Mesothelial cell of epicardium (in vitro differentiated cells): ENCODE data around the gene UTP3. TPM values are rescaled to one million over a fixed set of nuclear protein-coding genes. Genes with fewer than 3 reads are reported as not detected.
"Not testable (repeated sequence)": the region's sequence is repeated elsewhere in the genome, so short reads cannot be mapped to it uniquely, and the experiment has no call there.

ENCODE experiments used
- DNase-seq, 2 experiments: peaks; one replicate each; pipeline ENCODE4 v3.0.0; 2021; ENCODE audit warnings: low spot score in 2 of 2; ENCODE audit not compliant: unreplicated experiment in 2 of 2
- H3K27ac Mint-ChIP-seq: 2 replicates; pipeline ENCODE4 v1.8.0; 2021; ENCODE audit warnings: mixed read lengths
- H3K27me3 Mint-ChIP-seq: 2 replicates; pipeline ENCODE4 v1.8.0; 2021; ENCODE audit warnings: low read depth, mixed read lengths
- H3K36me3 Mint-ChIP-seq: 2 replicates; pipeline ENCODE4 v1.8.0; 2021; ENCODE audit warnings: mixed read lengths
- H3K4me1 Mint-ChIP-seq: 2 replicates; pipeline ENCODE4 v1.8.0; 2021; ENCODE audit warnings: mixed read lengths
- H3K4me3 Mint-ChIP-seq: 2 replicates; pipeline ENCODE4 v1.8.0; 2021; ENCODE audit warnings: mild to moderate bottlenecking, moderate library complexity, mixed read lengths
- H3K9me3 Mint-ChIP-seq: 2 replicates; pipeline ENCODE4 v1.8.0; 2021; ENCODE audit warnings: mixed read lengths
- CTCF ChIP-seq: fragments of 200-600 bp; sonication (generic); IDR thresholded peaks from one replicate; pipeline ENCODE4 v1.5.0; 2021; ENCODE audit warnings: antibody characterized with exemption; ENCODE audit not compliant: unreplicated experiment
- total RNA-seq: library from RNA; stranded (reverse); gene quantifications from 3 replicates; pipeline ENCODE4 v1.2.1, GENCODE V29; 2021

UTP3 gene
- total RNA-seq, 1 donor from 2014 or later: 28.0 TPM

GRCh38 chr4:70657326-70657725 lies 31.0 kb upstream of the UTP3 start:
- no peaks in the 10 kb centered on the region for H3K9me3 Mint-ChIP-seq
- no peak for DNase-seq
- TF ChIP-seq CTCF: no peak
- H3K36me3 Mint-ChIP-seq: no peaks in the 10 kb centered on the region
- peaks cover 7% of the 10 kb centered on the region for H3K27me3 Mint-ChIP-seq
- H3K4me1 Mint-ChIP-seq: peaks cover 2% of the 10 kb centered on the region
- H3K4me3 Mint-ChIP-seq: no peak overlapping the region
- H3K27ac Mint-ChIP-seq: no peak overlapping the region

- Mint-ChIP-seq H3K9me3 (no peaks in the 10 kb centered on the region), H3K27me3 (peaks cover 7% of the 10 kb centered on the region), H3K36me3 (no peaks in the 10 kb centered on the region), H3K4me1 (peaks cover 2% of the 10 kb centered on the region), H3K4me3 (no peak overlapping the region), H3K27ac (no peak overlapping the region)
- no peak for DNase-seq
- TF ChIP-seq CTCF: no peak
Measured at GRCh38 chr4:70658418-70658817, 29.9 kb upstream of the UTP3 start.

GRCh38 chr4:70660106-70660505 lies 28.2 kb upstream of the UTP3 start:
- Mint-ChIP-seq H3K4me1 (no peaks in the 10 kb centered on the region), H3K9me3 (no peaks in the 10 kb centered on the region), H3K27ac (no peak overlapping the region), H3K4me3 (no peak overlapping the region), H3K36me3 (no peaks in the 10 kb centered on the region), H3K27me3 (peaks cover 7% of the 10 kb centered on the region)
- DNase-seq: no peak
- TF ChIP-seq CTCF: no peak

- H3K27ac Mint-ChIP-seq, H3K36me3 Mint-ChIP-seq, DNase-seq, H3K9me3 Mint-ChIP-seq, H3K27me3 Mint-ChIP-seq, H3K4me1 Mint-ChIP-seq, H3K4me3 Mint-ChIP-seq: not testable (repeated sequence)
Measured at GRCh38 chr4:70661309-70661922, 26.9 kb upstream of the UTP3 start.

- H3K27me3 Mint-ChIP-seq: peaks cover 16% of the 10 kb centered on the region
- no peak for DNase-seq
- no peak within 1 kb of the TSS for H3K4me3 Mint-ChIP-seq
- H3K9me3 Mint-ChIP-seq: no peaks in the 10 kb centered on the region
- TF ChIP-seq CTCF: no peak
- H3K27ac Mint-ChIP-seq: peak within 1 kb of the TSS; percentile 81
- H3K36me3 Mint-ChIP-seq: no peaks in the 10 kb centered on the region
- H3K4me1 Mint-ChIP-seq: peaks cover 6% of the 10 kb centered on the region
Measured at GRCh38 chr4:70666369-70666768, 22.0 kb upstream of the UTP3 start, which contains the start of gene JCHAIN. Gene JCHAIN, minus strand, starts transcription at chr4:70666508. Its CDS starts 18 bp downstream, at chr4:70666490.

- TF ChIP-seq CTCF: no peak
- DNase-seq: no peak
- no peak overlapping the region for H3K4me3 Mint-ChIP-seq
- peaks cover 6% of the 10 kb centered on the region for H3K4me1 Mint-ChIP-seq
- no peaks in the 10 kb centered on the region for H3K9me3 Mint-ChIP-seq
- H3K27me3 Mint-ChIP-seq: peaks cover 17% of the 10 kb centered on the region
- H3K27ac Mint-ChIP-seq: peak overlapping the region; percentile 71
- H3K36me3 Mint-ChIP-seq: no peaks in the 10 kb centered on the region
Measured at GRCh38 chr4:70667740-70668535, 20.4 kb upstream of the UTP3 start.
